Suprapubic skin (tissue), 4 donors: Measurements from ENCODE around the gene VSNL1. TPM values are rescaled to one million over a fixed set of nuclear protein-coding genes. Genes with fewer than 3 reads are reported as not detected.

Experiments
- DNase-seq, 2 donors: peaks; one replicate each; pipeline ENCODE4 v3.0.0-alpha.2; 2019; ENCODE audit warnings: low spot score in 2 of 2
- H3K27ac ChIP-seq: fragments of 200-600 bp; sonication (generic); one replicate; pipeline ENCODE4 v1.5.1; 2019
- H3K27me3 ChIP-seq: fragments of 200-600 bp; sonication (generic); one replicate; pipeline ENCODE4 v1.5.1; 2019
- H3K36me3 ChIP-seq: fragments of 200-600 bp; sonication (generic); one replicate; pipeline ENCODE4 v1.5.1; 2019
- H3K4me1 ChIP-seq: fragments of 200-600 bp; sonication (generic); one replicate; pipeline ENCODE4 v1.5.1; 2019
- H3K4me3 ChIP-seq: fragments of 200-600 bp; sonication (generic); one replicate; pipeline ENCODE4 v1.5.1; 2019; ENCODE audit warnings: mild to moderate bottlenecking
- H3K9me3 ChIP-seq: fragments of 200-600 bp; sonication (generic); one replicate; pipeline ENCODE4 v1.5.1; 2019
- CTCF ChIP-seq, 2 donors: fragments of 200-600 bp in 1 of 2; fragments of 450-650 bp in 1 of 2; sonication (generic) in 1 of 2; IDR thresholded peaks; one replicate each; pipeline ENCODE4 v1.5.1; 2016 to 2019; ENCODE audit warnings: antibody characterized with exemption in 2 of 2, mild to moderate bottlenecking in 1 of 2, moderate library complexity in 1 of 2
- EP300 ChIP-seq: sonication (generic); formaldehyde crosslinking; IDR thresholded peaks from one replicate; pipeline ENCODE4 v1.6.1; 2017; ENCODE audit warnings: antibody characterized with exemption
- POLR2A ChIP-seq, 2 donors: fragments of 450-650 bp; IDR thresholded peaks; one replicate each; pipeline ENCODE4 v1.6.1; 2017; ENCODE audit warnings: antibody characterized with exemption in 2 of 2, mild to moderate bottlenecking in 2 of 2, moderate library complexity in 2 of 2
- POLR2AphosphoS5 ChIP-seq, 3 donors: sonication (generic); formaldehyde crosslinking; IDR thresholded peaks; one replicate each; pipeline ENCODE4 v1.6.1; 2017; ENCODE audit warnings: antibody characterized with exemption in 3 of 3
- WGBS: methylation state at CpG from one replicate; pipeline ENCODE4 v1.1.5; 2018; 5-methylcytosine and 5-hydroxymethylcytosine counted together
- total RNA-seq, 4 donors: library from RNA; depleted of rRNA; stranded (reverse); fragments of >200 nt; gene quantifications; one replicate each; pipeline ENCODE4 v1.1.0, GENCODE V29; 2016

The VSNL1 gene
- total RNA-seq, 4 donors from 2014 or later, result 6.0 to 18.8 (median 15.2) TPM

- Histone ChIP-seq H3K4me1 (no peaks in the 10 kb centered on the region), H3K36me3 (peaks cover 19% of the 10 kb centered on the region), H3K27me3 (no peaks in the 10 kb centered on the region), H3K4me3 (no peak overlapping the region), H3K9me3 (no peaks in the 10 kb centered on the region), H3K27ac (no peak overlapping the region)
- DNase-seq, result no peak
- TF ChIP-seq CTCF (IDR thresholded peaks at IDR 0.05), result no peak
- no peak for TF ChIP-seq POLR2AphosphoS5 (IDR thresholded peaks at IDR 0.05)
- TF ChIP-seq POLR2A (IDR thresholded peaks at IDR 0.05), result no peak
- no peak for TF ChIP-seq EP300
- WGBS, result 95% methylated on average over 4 of the region's 4 CpGs
Observed at GRCh38 chr2:17657759-17658158, 117.3 kb downstream of the VSNL1 start.

GRCh38 chr2:17658251-17658843 is 117.9 kb downstream of the VSNL1 start:
- WGBS, result 94% methylated on average over 6 of the region's 6 CpGs
- H3K27ac ChIP-seq, result no peak overlapping the region
- no peaks in the 10 kb centered on the region for H3K4me1 ChIP-seq
- no peak for DNase-seq
- TF ChIP-seq POLR2AphosphoS5 (IDR thresholded peaks at IDR 0.05) (no peak), EP300 (no peak), POLR2A (IDR thresholded peaks at IDR 0.05) (no peak), CTCF (IDR thresholded peaks at IDR 0.05) (no peak)
- peaks cover 19% of the 10 kb centered on the region for H3K36me3 ChIP-seq
- H3K9me3 ChIP-seq, result no peaks in the 10 kb centered on the region
- H3K27me3 ChIP-seq, result no peaks in the 10 kb centered on the region
- no peak overlapping the region for H3K4me3 ChIP-seq

GRCh38 chr2:17660219-17660618 is 119.7 kb downstream of the VSNL1 start:
- peaks cover 25% of the 10 kb centered on the region for H3K36me3 ChIP-seq

GRCh38 chr2:17661460-17661859 is 121.0 kb downstream of the VSNL1 start:
- WGBS, result 67% methylated on average over 1 of the region's 1 CpG
- Histone ChIP-seq H3K36me3 (peaks cover 29% of the 10 kb centered on the region), H3K27ac (no peak overlapping the region), H3K9me3 (no peaks in the 10 kb centered on the region), H3K27me3 (no peaks in the 10 kb centered on the region), H3K4me3 (no peak overlapping the region), H3K4me1 (no peaks in the 10 kb centered on the region)
- TF ChIP-seq EP300 (no peak), POLR2A (IDR thresholded peaks at IDR 0.05) (no peak), CTCF (IDR thresholded peaks at IDR 0.05) (no peak), POLR2AphosphoS5 (IDR thresholded peaks at IDR 0.05) (no peak)
- DNase-seq, result no peak

More at GRCh38 chr2:17660219-17660618, 119.7 kb downstream of the VSNL1 start:
- no peak for TF ChIP-seq POLR2AphosphoS5 (IDR thresholded peaks at IDR 0.05)
- TF ChIP-seq POLR2A (IDR thresholded peaks at IDR 0.05), result no peak
- TF ChIP-seq CTCF (IDR thresholded peaks at IDR 0.05), result no peak
- no peak for TF ChIP-seq EP300
- 93% methylated on average over 4 of the region's 4 CpGs for WGBS
- Histone ChIP-seq H3K9me3 (no peaks in the 10 kb centered on the region), H3K27me3 (no peaks in the 10 kb centered on the region), H3K27ac (no peak overlapping the region), H3K4me1 (no peaks in the 10 kb centered on the region), H3K4me3 (no peak overlapping the region)
- DNase-seq, result no peak

GRCh38 chr2:17662723-17663122 is 122.2 kb downstream of the VSNL1 start:
- Histone ChIP-seq H3K36me3 (peaks cover 36% of the 10 kb centered on the region), H3K27ac (no peak overlapping the region), H3K4me3 (no peak overlapping the region), H3K27me3 (no peaks in the 10 kb centered on the region), H3K4me1 (no peaks in the 10 kb centered on the region), H3K9me3 (no peaks in the 10 kb centered on the region)
- WGBS, result 61% methylated on average over 1 of the region's 1 CpG
- TF ChIP-seq POLR2AphosphoS5 (IDR thresholded peaks at IDR 0.05) (no peak), POLR2A (IDR thresholded peaks at IDR 0.05) (no peak), CTCF (IDR thresholded peaks at IDR 0.05) (no peak), EP300 (no peak)
- no peak for DNase-seq
